AG04450 (cell line): ENCODE results near the gene ST7L. TPM values are rescaled to one million over a fixed set of nuclear protein-coding genes. Genes with fewer than 3 reads are reported as not detected.

Experiments
- CTCF ChIA-PET: fragments of 300-600, 350-600 bp; formaldehyde crosslinking; extraction: SDS; loops from one replicate; lab custom pipeline; 2022; ENCODE audit warnings: antibody characterized with exemption, inconsistent platforms; lab: Charles Lee
- POLR2A ChIA-PET: fragments of 350-600 bp; formaldehyde crosslinking; extraction: SDS; loops from one replicate; lab custom pipeline; 2021; ENCODE audit warnings: antibody characterized with exemption, inconsistent platforms; lab: Yijun Ruan, JAX
- DNase-seq: peaks from one replicate; pipeline ENCODE4 v3.0.0-alpha.2; 2011; ENCODE audit warnings: low read depth, low spot score
- H3K27ac ChIP-seq: one replicate; pipeline ENCODE4 v1.5.1; 2012; ENCODE audit warnings: low read depth, low read length, control low read depth
- H3K27me3 ChIP-seq: one replicate; pipeline ENCODE4 v1.6.0; 2012; ENCODE audit warnings: low read length; ENCODE audit not compliant: control insufficient read depth, insufficient read depth
- H3K4me3 ChIP-seq: 2 replicates; pipeline ENCODE4 v1.5.1; 2011; ENCODE audit warnings: mild to moderate bottlenecking, low read depth, low read length, control low read depth
- H3K9me3 ChIP-seq: 2 replicates; pipeline ENCODE4 v1.5.1; 2012; ENCODE audit warnings: low read length; ENCODE audit not compliant: control insufficient read depth, insufficient read depth
- CTCF ChIP-seq: IDR thresholded peaks from 2 replicates; pipeline ENCODE4 v1.5.1; 2011; ENCODE audit warnings: low read depth, low read length, control low read depth, inconsistent platforms
- polyA plus RNA-seq: library from polyadenylated mRNA; depleted of rRNA; stranded (reverse); fragments of >200 nt; gene quantifications from 2 replicates; pipeline ENCODE4 v1.2.3, GENCODE V29; 2011

ST7L gene
- polyA plus RNA-seq, 1 experiment = 13.5 TPM

- Histone ChIP-seq H3K27me3 (no peaks in the 10 kb centered on the region), H3K4me3 (no peak overlapping the region), H3K9me3 (no peaks in the 10 kb centered on the region), H3K27ac (no peak overlapping the region)
- TF ChIP-seq CTCF = no peak
- ChIA-PET CTCF (interaction anchor here (1.0 to 2.1 kb wide), 4 partner anchors 23 to 134 kb away, joined by 3 to 5 read pairs (median 4); partner anchors contain the start of gene MOV10), POLR2A (interaction anchor here (0.8 to 1.0 kb wide), 2 partner anchors 12 to 39 kb away, joined by 3 to 5 read pairs; no protein-coding TSS in a partner anchor)
- no peak for DNase-seq
Observed at GRCh38 chr1:112636597-112637253, 17.8 kb upstream of the ST7L start.

- Histone ChIP-seq H3K9me3 (no peaks in the 10 kb centered on the region), H3K27me3 (no peaks in the 10 kb centered on the region), H3K27ac (no peak overlapping the region), H3K4me3 (no peak overlapping the region)
- no peak for TF ChIP-seq CTCF
- POLR2A ChIA-PET = no interaction called here
- no peak for DNase-seq
- CTCF ChIA-PET = interaction anchor here (1.3 to 2.1 kb wide), 2 partner anchors 37 to 134 kb away, joined by 3 to 5 read pairs; no protein-coding TSS in a partner anchor
Observed at GRCh38 chr1:112636056-112636455, 17.1 kb upstream of the ST7L start.

GRCh38 chr1:112634367-112634766 is 15.4 kb upstream of the ST7L start:
- no peak for DNase-seq
- ChIA-PET CTCF (interaction anchor here (0.6 to 0.7 kb wide), 2 partner anchors 256 to 461 kb away, joined by 4 read pairs; no protein-coding TSS in a partner anchor), POLR2A (no interaction called here)
- no peak overlapping the region for H3K27ac ChIP-seq
- H3K27me3 ChIP-seq = no peaks in the 10 kb centered on the region
- H3K4me3 ChIP-seq = no peak overlapping the region
- no peaks in the 10 kb centered on the region for H3K9me3 ChIP-seq
- no peak for TF ChIP-seq CTCF

GRCh38 chr1:112633628-112634027 is 14.7 kb upstream of the ST7L start:
- TF ChIP-seq CTCF = no peak
- H3K4me3 ChIP-seq = no peak overlapping the region
- no peak overlapping the region for H3K27ac ChIP-seq
- CTCF ChIA-PET = interaction anchor here (0.6 to 0.7 kb wide), 2 partner anchors 255 to 462 kb away, joined by 4 read pairs; no protein-coding TSS in a partner anchor
- POLR2A ChIA-PET = no interaction called here
- DNase-seq = no peak
- no peaks in the 10 kb centered on the region for H3K9me3 ChIP-seq
- no peaks in the 10 kb centered on the region for H3K27me3 ChIP-seq

GRCh38 chr1:112629256-112629655 is 10.3 kb upstream of the ST7L start:
- no peaks in the 10 kb centered on the region for H3K9me3 ChIP-seq
- CTCF ChIA-PET = no interaction called here
- H3K4me3 ChIP-seq = no peak overlapping the region
- no peak for TF ChIP-seq CTCF
- H3K27ac ChIP-seq = no peak overlapping the region
- POLR2A ChIA-PET = no interaction called here
- DNase-seq = no peak
- no peaks in the 10 kb centered on the region for H3K27me3 ChIP-seq
